HEK293T (cell line): ENCODE data around the gene RPUSD1.

Source experiments
- ARNT ChIP-seq: fragments of 450-650 bp; IDR thresholded peaks from 2 replicates; pipeline ENCODE4 v1.6.1; 2017; ENCODE audit warnings: mild to moderate bottlenecking
- BHLHE40 ChIP-seq: fragments of 450-650 bp; IDR thresholded peaks from 2 replicates; pipeline ENCODE4 v1.6.1; 2016; ENCODE audit warnings: mild to moderate bottlenecking, moderate library complexity, borderline replicate concordance
- CTBP1 ChIP-seq: fragments of 450-650 bp; IDR thresholded peaks from 2 replicates; pipeline ENCODE4 v1.6.1; 2016; ENCODE audit warnings: borderline replicate concordance
- FOXK2 ChIP-seq: fragments of 450-650 bp; IDR thresholded peaks from 2 replicates; pipeline ENCODE4 v1.6.1; 2016; ENCODE audit warnings: mild to moderate bottlenecking
- FOXM1 ChIP-seq: fragments of 450-650 bp; IDR thresholded peaks from 2 replicates; pipeline ENCODE4 v1.6.1; 2017; ENCODE audit warnings: mild to moderate bottlenecking, borderline replicate concordance
- HDGF ChIP-seq: fragments of 450-650 bp; IDR thresholded peaks from 2 replicates; pipeline ENCODE4 v1.6.1; 2017; ENCODE audit warnings: antibody characterized with exemption, borderline replicate concordance
- LEF1 ChIP-seq: fragments of 450-650 bp; IDR thresholded peaks from 2 replicates; pipeline ENCODE4 v1.6.1; 2017; ENCODE audit warnings: mild to moderate bottlenecking, borderline replicate concordance
- NFRKB ChIP-seq: fragments of 450-650 bp; IDR thresholded peaks from 2 replicates; pipeline ENCODE4 v1.6.1; 2016; ENCODE audit warnings: mild to moderate bottlenecking, moderate library complexity
- PKNOX1 ChIP-seq: fragments of 450-650 bp; IDR thresholded peaks from 2 replicates; pipeline ENCODE4 v1.6.1; 2016
- SP1 ChIP-seq: fragments of 450-650 bp; IDR thresholded peaks from 2 replicates; pipeline ENCODE4 v1.6.1; 2017
- SUZ12 ChIP-seq: fragments of 450-650 bp; IDR thresholded peaks from 2 replicates; pipeline ENCODE4 v1.6.1; 2016; ENCODE audit warnings: mild to moderate bottlenecking
- TARDBP ChIP-seq: fragments of 450-650 bp; IDR thresholded peaks from 2 replicates; pipeline ENCODE4 v1.6.1; 2016

DNA sequence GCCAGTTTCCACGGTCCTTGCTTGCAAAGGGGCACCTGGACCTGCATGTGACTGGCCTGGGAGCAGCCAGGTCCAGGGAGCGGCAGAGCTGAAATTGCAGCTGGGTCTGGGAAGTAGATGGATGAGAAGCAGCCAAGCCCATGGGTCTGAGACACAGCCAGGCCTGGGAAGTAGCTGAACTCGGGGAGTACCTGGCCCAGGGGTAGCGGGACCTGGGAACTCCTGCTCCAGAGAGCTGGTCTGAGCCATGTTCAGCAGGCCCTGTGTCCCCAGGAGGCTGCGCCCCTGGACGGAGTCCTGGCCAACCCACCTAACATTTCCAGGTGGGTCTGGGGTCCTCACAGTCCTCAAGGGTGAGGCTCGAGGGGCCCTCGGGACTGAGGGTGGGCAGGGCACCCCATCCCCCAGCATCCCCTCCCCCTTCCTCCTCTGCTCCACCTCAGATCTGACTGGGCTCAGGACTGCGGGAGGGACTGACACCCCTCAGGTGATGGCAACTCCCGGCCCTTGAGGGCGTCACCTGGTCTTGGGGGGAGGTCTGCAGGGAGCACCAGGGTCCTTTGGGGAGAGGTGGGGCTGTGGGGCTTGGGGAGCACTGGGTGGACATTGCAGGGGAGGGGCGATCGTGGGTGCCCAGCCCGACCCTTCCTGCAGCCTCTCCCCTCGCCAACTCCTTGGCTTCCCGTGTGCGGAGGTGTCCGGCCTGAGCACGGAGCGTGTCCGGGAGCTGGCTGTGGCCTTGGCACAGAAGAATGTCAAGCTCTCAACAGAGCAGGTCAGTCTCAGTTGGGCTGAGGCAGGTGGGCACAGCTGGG lies 24.6 kb downstream of the RPUSD1 start:
- TF ChIP-seq SUZ12 (no peak), SP1 (no peak), FOXM1 (no peak), NFRKB (no peak), TARDBP (no peak), PKNOX1 (no peak), HDGF (no peak), CTBP1 (no peak), FOXK2 (no peak), BHLHE40 (no peak), LEF1 (no peak), ARNT (no peak)
